ENCODE results near the gene GOLPH3.
"Not testable (repeated sequence)": the region's sequence is repeated elsewhere in the genome, so short reads cannot be mapped to it uniquely, and the experiment has no call there.

Gene GOLPH3

GRCh38 chr5:32098291-32098690 is 75.8 kb downstream of the GOLPH3 start:
- no peak for DNase-seq

DNA sequence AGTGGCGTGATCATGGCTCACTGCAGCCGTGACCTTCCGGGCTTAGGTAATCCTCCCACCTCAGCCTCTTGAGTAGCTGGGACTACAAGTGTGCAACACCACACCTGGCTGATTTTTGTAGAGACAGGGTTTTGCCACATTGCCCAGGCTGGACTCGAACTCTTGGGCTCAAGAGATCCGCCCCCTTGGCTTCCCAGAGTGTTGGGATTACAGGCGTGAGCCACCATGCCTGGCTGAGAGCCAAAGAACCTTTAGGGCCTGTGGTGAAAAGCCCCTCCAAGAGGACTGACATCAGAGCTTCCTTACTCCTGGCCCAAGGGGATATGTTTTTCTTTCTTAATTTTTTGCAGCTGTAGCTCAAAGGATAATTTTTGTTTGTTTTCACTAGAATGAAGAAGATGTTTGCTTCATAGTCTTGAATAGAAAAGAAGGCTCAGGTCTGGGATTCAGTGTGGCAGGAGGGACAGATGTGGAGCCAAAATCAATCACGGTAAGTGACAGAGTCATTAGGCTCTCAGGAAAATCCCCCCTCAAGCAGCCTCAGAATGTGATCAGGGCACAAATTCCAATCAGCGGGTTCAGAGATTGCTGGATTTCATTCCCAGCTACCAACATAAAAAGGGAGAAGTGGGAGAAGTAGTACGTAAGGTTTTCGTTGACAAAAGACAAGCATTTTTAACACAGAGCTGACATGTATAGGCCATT is 77.1 kb downstream of the GOLPH3 start:
- no peak for DNase-seq

GRCh38 chr5:32095261-32095671 is 78.9 kb downstream of the GOLPH3 start:
- no peak for DNase-seq

GRCh38 chr5:32094691-32095090 is 79.4 kb downstream of the GOLPH3 start:
- no peak for DNase-seq

DNA sequence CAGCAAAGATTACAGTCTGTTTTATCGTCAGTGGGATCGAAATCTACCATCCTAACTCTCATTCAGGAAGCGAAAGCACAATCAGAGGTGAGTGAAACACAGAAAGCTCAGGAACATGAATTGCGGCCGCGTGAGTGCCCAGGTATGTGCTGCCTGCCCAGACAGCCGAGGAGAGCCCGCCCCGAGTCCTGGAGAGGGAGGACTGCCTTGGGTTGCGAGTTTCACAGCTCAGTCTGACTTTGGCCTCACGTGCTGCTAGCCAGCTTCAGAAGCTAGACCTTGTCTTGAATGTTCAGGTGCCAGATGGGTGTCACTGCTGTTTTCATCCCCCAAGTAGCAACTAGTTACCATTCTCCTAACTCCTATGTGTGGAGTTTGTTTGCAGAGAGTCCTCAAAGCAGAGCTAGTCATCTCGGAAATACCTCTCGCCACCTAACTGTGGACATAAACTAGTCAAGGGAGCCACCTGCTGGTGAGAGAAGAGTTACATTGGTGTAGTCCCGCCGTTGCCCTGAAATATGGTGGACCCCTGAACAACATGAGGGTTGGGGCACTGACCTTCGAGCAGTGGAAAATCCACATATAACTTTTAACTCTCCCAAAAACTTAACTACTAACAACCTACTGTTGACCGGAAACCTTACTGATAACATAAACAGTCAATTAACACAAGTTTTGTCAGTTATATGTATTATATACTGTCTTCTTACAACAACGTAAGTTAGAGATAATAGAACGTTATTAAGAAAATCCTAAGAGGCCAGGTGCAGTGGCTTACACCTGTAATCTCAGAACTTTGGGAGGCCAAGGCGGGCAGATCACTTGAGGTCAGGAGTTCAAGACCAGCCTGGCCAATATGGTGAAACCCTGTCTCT is 80.9 kb downstream of the GOLPH3 start:
- DNase-seq, result peak in 4 of 5 experiments; percentile 13 to 78 (median 35)

- no peak for DNase-seq
These were observed 83.4 kb downstream of the GOLPH3 start for GRCh38 chr5:32090755-32091128.

- DNase-seq, result no peak
These were observed 83.9 kb downstream of the GOLPH3 start for GRCh38 chr5:32090026-32090754.

DNA sequence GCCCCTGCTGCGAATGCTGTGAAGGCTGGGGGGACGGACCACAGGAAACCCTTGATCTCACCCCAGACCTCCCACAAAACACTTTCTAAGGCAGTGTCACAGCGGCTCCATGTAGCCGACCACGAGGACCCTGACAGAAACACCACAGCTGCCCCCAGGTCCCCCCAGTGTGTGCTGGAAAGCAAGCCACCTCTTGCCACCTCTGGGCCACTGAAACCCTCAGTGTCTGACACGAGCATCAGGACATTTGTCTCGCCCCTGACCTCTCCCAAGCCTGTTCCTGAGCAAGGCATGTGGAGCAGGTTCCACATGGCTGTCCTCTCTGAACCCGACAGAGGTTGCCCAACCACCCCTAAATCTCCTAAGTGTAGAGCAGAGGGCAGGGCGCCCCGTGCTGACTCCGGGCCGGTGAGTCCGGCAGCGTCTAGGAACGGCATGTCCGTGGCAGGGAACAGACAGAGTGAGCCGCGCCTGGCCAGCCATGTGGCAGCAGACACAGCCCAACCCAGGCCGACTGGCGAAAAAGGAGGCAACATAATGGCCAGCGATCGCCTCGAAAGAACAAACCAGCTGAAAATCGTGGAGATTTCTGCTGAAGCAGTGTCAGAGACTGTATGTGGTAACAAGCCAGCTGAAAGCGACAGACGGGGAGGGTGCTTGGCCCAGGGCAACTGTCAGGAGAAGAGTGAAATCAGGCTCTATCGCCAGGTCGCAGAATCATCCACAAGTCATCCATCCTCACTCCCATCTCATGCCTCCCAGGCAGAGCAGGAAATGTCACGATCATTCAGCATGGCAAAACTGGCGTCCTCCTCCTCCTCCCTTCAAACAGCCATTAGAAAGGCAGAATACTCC is 84.7 kb downstream of the GOLPH3 start:
- no peak for DNase-seq

- no peak for DNase-seq
These were observed 85.9 kb downstream of the GOLPH3 start for GRCh38 chr5:32088214-32088613.

- no peak for DNase-seq
These were observed 86.7 kb downstream of the GOLPH3 start for GRCh38 chr5:32087086-32088082.

GRCh38 chr5:32083981-32084430 is 90.1 kb downstream of the GOLPH3 start:
- no peak for DNase-seq

DNA sequence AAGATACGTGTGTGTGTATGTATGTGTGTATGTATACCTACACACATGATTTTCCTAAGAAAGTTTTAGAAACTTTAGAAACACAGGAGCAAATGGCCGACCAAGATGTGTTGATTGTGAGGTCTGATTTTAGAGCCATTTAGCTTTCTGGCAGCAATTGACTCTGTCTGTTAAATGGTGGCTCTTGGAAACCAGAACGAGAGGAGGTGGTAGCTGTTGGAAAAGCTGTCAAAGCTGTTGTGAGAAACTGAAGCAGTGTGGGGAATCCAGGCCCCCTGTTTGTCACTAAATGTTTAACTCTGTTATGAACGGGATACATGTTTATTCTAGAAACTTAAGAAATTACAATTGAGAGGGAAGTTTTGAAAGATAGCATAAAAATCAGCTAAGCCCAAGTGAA is 91.4 kb downstream of the GOLPH3 start:
- DNase-seq, result no peak

GRCh38 chr5:32080565-32080964 is 93.6 kb downstream of the GOLPH3 start:
- not testable (repeated sequence) for DNase-seq

DNA sequence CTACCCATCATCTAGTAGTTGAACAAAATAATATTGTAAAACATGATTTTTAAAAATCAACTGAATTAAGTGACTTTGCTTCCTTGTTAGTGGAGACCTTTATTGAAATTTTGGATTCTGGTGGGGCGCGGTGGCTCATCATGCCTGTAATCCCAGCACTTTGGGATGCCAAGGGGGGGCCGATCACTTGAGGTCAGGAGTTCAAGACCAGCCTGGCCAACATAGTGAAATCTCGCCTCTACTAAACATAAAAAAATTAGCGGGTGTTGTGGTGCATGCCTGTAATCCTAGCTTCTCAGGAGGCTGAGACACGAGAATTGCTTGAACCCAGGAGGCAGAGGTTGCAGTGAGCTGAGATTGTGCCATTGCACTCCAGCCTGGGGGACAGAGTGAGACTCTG is 95.3 kb downstream of the GOLPH3 start:
- not testable (repeated sequence) for DNase-seq

DNA sequence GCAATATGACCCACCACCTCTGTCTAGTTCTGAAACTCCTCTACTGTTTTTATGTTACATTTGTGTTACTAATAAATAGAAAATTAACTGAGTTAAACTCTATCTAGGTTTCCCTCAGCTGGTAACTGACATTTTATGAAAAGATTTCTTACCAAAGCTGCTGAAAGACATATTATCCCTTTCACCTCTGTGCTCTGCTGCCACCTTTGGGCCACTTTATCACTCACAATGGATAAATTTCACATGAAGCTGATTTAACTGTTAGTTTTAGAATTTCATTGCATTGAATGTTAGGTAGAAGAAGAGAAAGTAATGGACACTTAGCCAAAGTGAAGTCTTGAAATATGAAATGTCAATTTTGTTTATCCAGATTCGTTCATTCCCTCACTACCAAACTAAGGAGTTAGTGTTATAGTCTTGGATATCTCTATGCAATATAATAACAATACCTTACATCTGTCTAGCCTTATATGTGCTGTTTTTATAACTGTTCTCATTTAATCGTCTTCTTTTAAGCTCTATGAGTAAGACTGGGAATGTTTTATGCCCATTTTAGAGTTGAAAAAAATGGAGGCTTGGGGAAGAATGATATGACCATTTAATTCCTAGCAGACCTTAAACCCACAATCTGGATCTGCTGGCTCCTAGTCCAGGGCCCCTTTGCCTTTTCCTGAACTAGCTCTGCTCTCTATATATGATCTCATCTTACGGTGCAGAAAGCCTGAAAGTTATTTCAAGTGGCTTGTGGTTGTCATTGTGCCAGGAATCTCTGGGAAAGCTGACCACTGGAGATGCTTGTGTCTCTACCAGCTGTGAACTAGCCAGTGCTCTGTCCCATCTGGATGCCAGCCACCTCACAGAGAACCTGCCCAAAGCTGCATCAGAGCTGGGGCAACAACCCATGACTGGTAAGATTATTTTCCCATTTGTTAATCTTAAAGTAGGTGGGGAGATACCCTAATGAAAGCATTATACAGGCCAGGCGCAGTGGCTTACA is 97.1 kb downstream of the GOLPH3 start:
- DNase-seq, result peak in 1 of 5 experiments; percentile 56
